Measurements from ENCODE around the gene ZNF513. TPM values are rescaled to one million over a fixed set of nuclear protein-coding genes. Genes with fewer than 3 reads are reported as not detected.

The ZNF513 gene
- total and polyA plus RNA-seq, 4 donors = 6.3 to 35.3 (median 24.5) TPM

GRCh38 chr2:27416151-27416550 lies 35.6 kb upstream of the ZNF513 start:
- Histone ChIP-seq H3K4me1 (ENCODE audit: control insufficient read depth, insufficient read depth, low read length) (no peaks in the 10 kb centered on the region), H3K27me3 (ENCODE audit: control insufficient read depth, insufficient read depth, low read length) (no peaks in the 10 kb centered on the region), H3K36me3 (ENCODE audit: control insufficient read depth, insufficient read depth, low read length) (no peaks in the 10 kb centered on the region), H3K9me3 (ENCODE audit: control insufficient read depth, insufficient read depth, low read length) (no peaks in the 10 kb centered on the region), H3K27ac (ENCODE audit: low read depth, low read length) (no peak overlapping the region), H3K4me3 (ENCODE audit: low read depth, low read length) (no peak overlapping the region)
- DNase-seq (ENCODE audit: low read depth in 4 of 6, low spot score in 6 of 6) = no peak
- 95% methylated on average over 5 of the region's 6 CpGs for WGBS (ENCODE audit: insufficient coverage)

- H3K4me1 ChIP-seq (ENCODE audit: control insufficient read depth, insufficient read depth, low read length) = peaks cover 4% of the 10 kb centered on the region
- no peak for DNase-seq (ENCODE audit: low read depth in 4 of 6, low spot score in 6 of 6)
- H3K4me3 ChIP-seq (ENCODE audit: low read depth, low read length) = no peak overlapping the region
- no peak overlapping the region for H3K27ac ChIP-seq (ENCODE audit: low read depth, low read length)
- H3K9me3 ChIP-seq (ENCODE audit: control insufficient read depth, insufficient read depth, low read length) = no peaks in the 10 kb centered on the region
- H3K36me3 ChIP-seq (ENCODE audit: control insufficient read depth, insufficient read depth, low read length) = no peaks in the 10 kb centered on the region
- H3K27me3 ChIP-seq (ENCODE audit: control insufficient read depth, insufficient read depth, low read length) = no peaks in the 10 kb centered on the region
- WGBS (ENCODE audit: insufficient coverage) = 90% methylated on average over 2 of the region's 9 CpGs
Observed at GRCh38 chr2:27412419-27413152, 32.1 kb upstream of the ZNF513 start.

- Histone ChIP-seq H3K4me3 (ENCODE audit: low read depth, low read length) (peak within 1 kb of the TSS; percentile 88), H3K9me3 (ENCODE audit: control insufficient read depth, insufficient read depth, low read length) (no peaks in the 10 kb centered on the region), H3K36me3 (ENCODE audit: control insufficient read depth, insufficient read depth, low read length) (peaks cover 11% of the 10 kb centered on the region), H3K4me1 (ENCODE audit: control insufficient read depth, insufficient read depth, low read length) (peaks cover 5% of the 10 kb centered on the region), H3K27ac (ENCODE audit: low read depth, low read length) (peak within 1 kb of the TSS; percentile 84), H3K27me3 (ENCODE audit: control insufficient read depth, insufficient read depth, low read length) (no peaks in the 10 kb centered on the region)
- WGBS (ENCODE audit: insufficient coverage) = under 1% methylated on average over 79 of the region's 82 CpGs
- DNase-seq (ENCODE audit: low read depth in 4 of 6, low spot score in 6 of 6) = peak; percentile 75 to 97 (median 87)
Observed at GRCh38 chr2:27409321-27410073, 29.0 kb upstream of the ZNF513 start, which contains the start of gene PPM1G. Gene PPM1G, minus strand, starts transcription at chr2:27409591. Its CDS starts 169 bp downstream, at chr2:27409422.

DNA sequence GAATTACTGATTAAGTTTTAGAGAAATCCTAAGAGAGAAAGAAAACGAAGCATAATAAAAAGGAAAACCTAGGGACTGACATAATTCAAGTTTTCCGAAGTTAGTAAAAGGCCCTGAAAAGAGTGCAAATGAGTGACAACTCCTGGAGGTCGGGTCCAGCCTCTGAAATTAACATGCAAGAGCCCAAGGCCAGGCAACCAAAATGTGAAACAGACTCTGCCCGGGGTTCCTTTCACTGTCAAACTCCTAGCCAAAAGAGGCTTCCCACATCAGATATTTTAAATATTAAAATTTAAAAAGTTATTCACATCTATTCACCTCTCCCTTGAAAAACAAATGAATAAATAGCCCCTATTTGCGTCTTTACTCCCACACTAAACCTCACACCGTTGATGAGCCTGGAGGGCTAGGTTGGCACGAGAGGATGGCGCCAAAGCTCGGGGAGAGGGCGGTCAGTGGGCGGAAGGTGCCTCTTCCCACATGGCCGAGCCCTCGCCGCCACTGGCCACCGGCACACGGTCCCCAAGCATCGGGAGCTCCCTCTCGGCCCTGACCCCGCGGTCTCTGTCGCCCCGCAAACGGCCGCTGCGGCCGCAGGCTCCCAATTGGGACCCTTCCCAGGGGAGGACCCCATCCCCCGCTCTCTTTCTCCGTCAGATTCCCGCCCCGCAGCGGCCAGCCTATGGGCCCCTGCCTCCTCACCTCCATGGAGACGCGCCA lies 28.2 kb upstream of the ZNF513 start:
- H3K4me3 ChIP-seq (ENCODE audit: low read depth, low read length) = peak overlapping the region; percentile 88
- peak in 1 of 6 donors; percentile 5 for DNase-seq (ENCODE audit: low read depth in 4 of 6, low spot score in 6 of 6)
- under 1% methylated on average over 30 of the region's 33 CpGs for WGBS (ENCODE audit: insufficient coverage)
- peaks cover 5% of the 10 kb centered on the region for H3K4me1 ChIP-seq (ENCODE audit: control insufficient read depth, insufficient read depth, low read length)
- H3K27ac ChIP-seq (ENCODE audit: low read depth, low read length) = peak overlapping the region; percentile 73
- peaks cover 11% of the 10 kb centered on the region for H3K36me3 ChIP-seq (ENCODE audit: control insufficient read depth, insufficient read depth, low read length)
- H3K27me3 ChIP-seq (ENCODE audit: control insufficient read depth, insufficient read depth, low read length) = no peaks in the 10 kb centered on the region
- no peaks in the 10 kb centered on the region for H3K9me3 ChIP-seq (ENCODE audit: control insufficient read depth, insufficient read depth, low read length)

GRCh38 chr2:27407798-27408491 lies 27.4 kb upstream of the ZNF513 start:
- Histone ChIP-seq H3K27ac (ENCODE audit: low read depth, low read length) (peak overlapping the region; percentile 16), H3K4me1 (ENCODE audit: control insufficient read depth, insufficient read depth, low read length) (peaks cover 5% of the 10 kb centered on the region), H3K9me3 (ENCODE audit: control insufficient read depth, insufficient read depth, low read length) (no peaks in the 10 kb centered on the region), H3K36me3 (ENCODE audit: control insufficient read depth, insufficient read depth, low read length) (peaks cover 13% of the 10 kb centered on the region), H3K27me3 (ENCODE audit: control insufficient read depth, insufficient read depth, low read length) (no peaks in the 10 kb centered on the region), H3K4me3 (ENCODE audit: low read depth, low read length) (peak overlapping the region; percentile 88)
- WGBS (ENCODE audit: insufficient coverage) = 16% methylated on average over 7 of the region's 16 CpGs
- DNase-seq (ENCODE audit: low read depth in 4 of 6, low spot score in 6 of 6) = peak in 2 of 6 donors; percentile 54 to 76

GRCh38 chr2:27400348-27401135 lies 20.0 kb upstream of the ZNF513 start:
- H3K27ac ChIP-seq (ENCODE audit: low read depth, low read length) = no peak overlapping the region
- H3K4me3 ChIP-seq (ENCODE audit: low read depth, low read length) = no peak overlapping the region

GRCh38 chr2:27398962-27399361 lies 18.4 kb upstream of the ZNF513 start:
- DNase-seq (ENCODE audit: low read depth in 4 of 6, low spot score in 6 of 6) = no peak

More at GRCh38 chr2:27400348-27401135, 20.0 kb upstream of the ZNF513 start:
- peaks cover 16% of the 10 kb centered on the region for H3K36me3 ChIP-seq (ENCODE audit: control insufficient read depth, insufficient read depth, low read length)
- H3K9me3 ChIP-seq (ENCODE audit: control insufficient read depth, insufficient read depth, low read length) = no peaks in the 10 kb centered on the region
- H3K4me1 ChIP-seq (ENCODE audit: control insufficient read depth, insufficient read depth, low read length) = no peaks in the 10 kb centered on the region
- DNase-seq (ENCODE audit: low read depth in 4 of 6, low spot score in 6 of 6) = peak in 1 of 6 donors; percentile 42
- no CpG with 5 or more reads among the region's 2 CpGs for WGBS (ENCODE audit: insufficient coverage)
- no peaks in the 10 kb centered on the region for H3K27me3 ChIP-seq (ENCODE audit: control insufficient read depth, insufficient read depth, low read length)

GRCh38 chr2:27393225-27393624 lies 12.7 kb upstream of the ZNF513 start:
- Histone ChIP-seq H3K9me3 (ENCODE audit: control insufficient read depth, insufficient read depth, low read length) (no peaks in the 10 kb centered on the region), H3K36me3 (ENCODE audit: control insufficient read depth, insufficient read depth, low read length) (peaks cover 7% of the 10 kb centered on the region), H3K27ac (ENCODE audit: low read depth, low read length) (no peak overlapping the region), H3K4me1 (ENCODE audit: control insufficient read depth, insufficient read depth, low read length) (no peaks in the 10 kb centered on the region), H3K4me3 (ENCODE audit: low read depth, low read length) (no peak overlapping the region), H3K27me3 (ENCODE audit: control insufficient read depth, insufficient read depth, low read length) (no peaks in the 10 kb centered on the region)
- DNase-seq (ENCODE audit: low read depth in 4 of 6, low spot score in 6 of 6) = no peak
- 98% methylated on average over 22 of the region's 33 CpGs for WGBS (ENCODE audit: insufficient coverage)

More at GRCh38 chr2:27398962-27399361, 18.4 kb upstream of the ZNF513 start:
- Histone ChIP-seq H3K9me3 (ENCODE audit: control insufficient read depth, insufficient read depth, low read length) (no peaks in the 10 kb centered on the region), H3K27me3 (ENCODE audit: control insufficient read depth, insufficient read depth, low read length) (no peaks in the 10 kb centered on the region), H3K4me1 (ENCODE audit: control insufficient read depth, insufficient read depth, low read length) (no peaks in the 10 kb centered on the region), H3K36me3 (ENCODE audit: control insufficient read depth, insufficient read depth, low read length) (peaks cover 9% of the 10 kb centered on the region), H3K4me3 (ENCODE audit: low read depth, low read length) (no peak overlapping the region), H3K27ac (ENCODE audit: low read depth, low read length) (no peak overlapping the region)
- WGBS (ENCODE audit: insufficient coverage) = 94% methylated on average over 2 of the region's 5 CpGs

All from spinal cord (tissue), 10 donors.